Measurements from ENCODE around the gene PFKP.

The PFKP gene

DNA sequence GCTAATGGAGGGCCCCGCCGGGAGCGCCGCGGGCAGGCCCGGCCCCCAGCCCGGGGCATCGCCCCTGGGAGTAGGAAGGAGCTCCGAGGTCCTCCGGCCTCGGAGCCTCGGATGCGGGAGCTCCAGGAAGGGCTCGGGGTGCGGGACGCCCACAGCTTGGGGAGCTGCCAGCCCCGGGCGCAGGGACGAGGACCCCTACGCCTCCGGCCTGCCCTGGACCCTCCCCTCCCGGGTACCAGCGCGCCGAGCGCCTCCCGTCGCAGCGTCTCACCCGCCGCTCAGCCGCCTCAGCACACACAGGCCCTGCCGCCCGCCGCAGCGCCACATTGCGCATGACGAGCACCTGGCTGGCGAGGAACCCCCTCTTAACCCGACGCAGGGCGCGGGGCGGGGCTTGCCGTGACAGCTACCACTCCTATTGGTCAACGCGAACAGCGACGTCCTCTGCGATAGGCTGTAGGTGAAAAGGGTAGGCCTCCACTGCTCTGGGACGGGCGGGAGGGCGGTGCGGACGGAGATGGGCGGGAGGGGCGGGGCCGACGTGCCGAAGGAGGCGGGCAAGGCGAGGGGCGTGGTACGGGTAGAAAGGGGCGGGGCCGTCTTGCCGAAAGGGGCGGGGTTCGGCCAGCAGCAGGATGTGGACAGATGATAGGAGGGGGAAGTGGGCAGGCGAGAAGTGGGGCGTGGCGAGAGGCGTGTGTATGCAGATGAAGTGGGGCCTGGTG, 105.3 kb downstream of the PFKP start, which contains the start of gene PITRM1:
PITRM1 (minus strand) TSS at position 337 of the 725 bp plus-strand sequence; CDS start at position 327, 10 bp downstream.
- peak; percentile 99 for FAIRE-seq
- TF ChIP-seq POLR2AphosphoS5 (IDR thresholded peaks at IDR 0.05; ENCODE audit: low read depth, low read length) (peak; percentile 98), PAX5 (IDR thresholded peaks at IDR 0.05; ENCODE audit: insufficient read depth, low read length, severe bottlenecking) (no peak), SPI1 (IDR thresholded peaks at IDR 0.05; ENCODE audit: low read depth, low read length) (peak; percentile 72), POLR2A (IDR thresholded peaks at IDR 0.05; ENCODE audit: low read depth, low read length) (peak; percentile 98), TAF1 (IDR thresholded peaks at IDR 0.05; ENCODE audit: low read depth, low read length) (peak; percentile 80), POU2F2 (IDR thresholded peaks at IDR 0.05; ENCODE audit: low read depth, low read length) (peak; percentile 85)

DNA sequence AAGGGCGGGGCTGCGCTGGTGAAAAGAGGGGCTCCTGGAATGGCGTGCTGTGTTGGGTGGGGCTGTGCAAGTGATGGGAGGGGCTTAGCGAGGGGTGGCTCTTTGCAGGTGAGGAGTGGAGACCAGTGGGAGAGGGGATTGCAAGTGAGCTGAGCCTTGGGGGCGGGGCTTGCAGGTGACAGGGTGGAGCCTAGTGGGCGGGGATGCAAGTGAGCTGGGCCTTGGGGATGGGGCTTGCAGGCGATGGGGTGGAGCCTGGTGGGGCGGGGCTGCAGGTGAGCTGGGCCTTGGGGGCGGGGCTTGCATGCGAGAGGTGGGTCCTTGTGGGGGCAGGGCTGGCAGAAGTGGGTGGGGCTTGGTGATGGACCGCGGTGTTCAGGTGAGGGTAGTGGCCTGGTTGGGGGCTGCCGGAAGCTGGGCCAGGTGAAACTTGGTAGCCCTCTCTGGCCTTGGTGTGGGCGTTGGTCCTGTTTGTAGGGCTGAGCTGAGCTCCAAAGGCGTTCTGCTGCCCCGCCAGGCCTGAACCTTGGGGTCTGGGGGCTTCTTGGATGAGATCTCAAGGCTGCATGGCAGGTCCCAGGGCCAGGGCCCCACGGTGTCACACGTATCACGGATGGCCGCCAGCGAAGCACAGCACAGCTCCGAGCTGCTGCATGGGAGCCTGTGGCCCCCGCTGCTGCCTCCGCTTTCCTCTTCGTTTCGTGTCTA, 106.0 kb downstream of the PFKP start:
- DNase-seq (ENCODE audit: insufficient read length, low spot score) (peak; percentile 69), FAIRE-seq (no peak)
- no peak for TF ChIP-seq PAX5 (IDR thresholded peaks at IDR 0.05; ENCODE audit: insufficient read depth, low read length, severe bottlenecking)
- TF ChIP-seq SPI1 (IDR thresholded peaks at IDR 0.05; ENCODE audit: low read depth, low read length): no peak
- TF ChIP-seq TAF1 (IDR thresholded peaks at IDR 0.05; ENCODE audit: low read depth, low read length): no peak
- TF ChIP-seq POLR2AphosphoS5 (IDR thresholded peaks at IDR 0.05; ENCODE audit: low read depth, low read length): no peak
- no peak for TF ChIP-seq POU2F2 (IDR thresholded peaks at IDR 0.05; ENCODE audit: low read depth, low read length)
- no peak for TF ChIP-seq POLR2A (IDR thresholded peaks at IDR 0.05; ENCODE audit: low read depth, low read length)

More for the DNA sequence above, 105.3 kb downstream of the PFKP start, which contains the start of gene PITRM1:
- peak; percentile 97 for DNase-seq (ENCODE audit: insufficient read length, low spot score)

DNA sequence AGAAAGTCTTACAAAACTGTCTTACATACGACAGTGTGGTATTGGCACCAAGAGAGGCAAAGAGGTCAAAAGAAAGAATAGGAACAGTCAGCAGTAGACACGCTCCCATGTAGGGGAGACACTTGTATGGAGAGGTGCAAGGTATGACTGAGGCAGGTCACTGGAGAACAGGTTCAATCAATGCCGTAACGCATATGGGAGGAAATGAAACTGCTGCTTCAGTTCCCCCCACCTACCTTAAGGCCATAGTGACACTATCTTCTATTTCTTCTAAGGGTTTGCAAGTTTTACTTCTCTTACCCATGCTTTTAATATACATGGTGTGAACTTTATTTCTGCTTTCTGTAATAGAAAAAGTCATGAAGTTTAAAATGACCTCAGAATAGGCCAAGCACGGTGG, 110.7 kb downstream of the PFKP start:
- DNase-seq (ENCODE audit: insufficient read length, low spot score) (no peak), FAIRE-seq (no peak)
- TF ChIP-seq POLR2A (IDR thresholded peaks at IDR 0.05; ENCODE audit: low read depth, low read length) (no peak), TAF1 (IDR thresholded peaks at IDR 0.05; ENCODE audit: low read depth, low read length) (no peak), POU2F2 (IDR thresholded peaks at IDR 0.05; ENCODE audit: low read depth, low read length) (no peak), PAX5 (IDR thresholded peaks at IDR 0.05; ENCODE audit: insufficient read depth, low read length, severe bottlenecking) (no peak), POLR2AphosphoS5 (IDR thresholded peaks at IDR 0.05; ENCODE audit: low read depth, low read length) (no peak), SPI1 (IDR thresholded peaks at IDR 0.05; ENCODE audit: low read depth, low read length) (peak; percentile 84)

DNA sequence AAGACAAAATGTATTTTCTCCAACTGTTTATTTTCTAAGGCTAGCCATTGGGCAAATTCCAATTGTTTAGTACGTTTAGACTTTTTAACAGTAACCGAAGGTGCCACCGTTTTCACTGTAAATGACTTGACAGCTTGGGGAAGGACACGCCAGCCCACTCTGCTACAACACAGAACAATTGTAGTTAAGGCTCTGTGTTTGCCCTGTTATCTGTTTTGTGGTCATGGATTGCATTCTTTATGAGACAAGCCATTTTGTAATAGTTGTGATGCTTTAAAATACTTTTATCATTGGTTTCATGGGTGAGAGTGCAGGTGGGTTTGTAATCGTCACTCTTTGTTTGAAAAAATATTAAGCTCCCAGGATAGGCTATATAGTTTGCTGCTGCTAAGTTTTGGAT, 111.8 kb downstream of the PFKP start:
- TF ChIP-seq POU2F2 (IDR thresholded peaks at IDR 0.05; ENCODE audit: low read depth, low read length): no peak
- no peak for FAIRE-seq
- no peak for DNase-seq (ENCODE audit: insufficient read length, low spot score)

DNA sequence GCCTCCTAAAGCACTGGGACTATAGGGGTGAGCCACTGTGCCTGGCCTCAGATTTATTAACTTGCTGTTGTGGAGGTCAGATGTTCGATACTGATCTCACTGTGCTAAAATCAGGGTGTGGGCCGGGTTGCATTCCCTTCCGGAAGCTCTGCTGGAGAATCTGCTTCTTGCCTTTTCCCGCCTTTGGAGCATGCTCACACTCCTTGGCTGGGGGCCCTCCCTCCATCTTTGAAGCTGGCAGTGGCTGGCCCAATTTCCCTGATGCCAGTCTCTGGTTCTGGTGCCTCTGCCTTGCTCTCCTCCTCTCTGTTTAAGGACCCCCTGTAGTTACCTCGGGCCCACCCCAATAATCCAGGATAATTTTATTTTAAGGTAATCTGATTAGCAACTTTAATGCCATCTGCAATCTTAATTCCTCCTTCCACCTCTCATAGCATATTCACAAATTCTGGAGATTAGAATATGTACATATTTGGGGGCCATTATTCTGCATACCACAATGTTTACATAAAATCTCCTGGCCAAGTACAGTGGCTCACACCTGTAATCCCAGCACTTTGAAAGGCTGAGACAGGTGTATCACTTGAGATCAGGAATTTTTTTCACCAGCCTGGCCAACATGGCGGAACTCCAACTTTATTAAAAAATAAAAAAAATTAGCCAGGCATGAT, 113.1 kb downstream of the PFKP start:
- DNase-seq (ENCODE audit: insufficient read length, low spot score) (no peak), FAIRE-seq (no peak)
- no peak for TF ChIP-seq PAX5 (IDR thresholded peaks at IDR 0.05; ENCODE audit: insufficient read depth, low read length, severe bottlenecking)
- no peak for TF ChIP-seq SPI1 (IDR thresholded peaks at IDR 0.05; ENCODE audit: low read depth, low read length)
- TF ChIP-seq POLR2A (IDR thresholded peaks at IDR 0.05; ENCODE audit: low read depth, low read length): no peak
- no peak for TF ChIP-seq POLR2AphosphoS5 (IDR thresholded peaks at IDR 0.05; ENCODE audit: low read depth, low read length)
- no peak for TF ChIP-seq POU2F2 (IDR thresholded peaks at IDR 0.05; ENCODE audit: low read depth, low read length)
- TF ChIP-seq TAF1 (IDR thresholded peaks at IDR 0.05; ENCODE audit: low read depth, low read length): no peak

DNA sequence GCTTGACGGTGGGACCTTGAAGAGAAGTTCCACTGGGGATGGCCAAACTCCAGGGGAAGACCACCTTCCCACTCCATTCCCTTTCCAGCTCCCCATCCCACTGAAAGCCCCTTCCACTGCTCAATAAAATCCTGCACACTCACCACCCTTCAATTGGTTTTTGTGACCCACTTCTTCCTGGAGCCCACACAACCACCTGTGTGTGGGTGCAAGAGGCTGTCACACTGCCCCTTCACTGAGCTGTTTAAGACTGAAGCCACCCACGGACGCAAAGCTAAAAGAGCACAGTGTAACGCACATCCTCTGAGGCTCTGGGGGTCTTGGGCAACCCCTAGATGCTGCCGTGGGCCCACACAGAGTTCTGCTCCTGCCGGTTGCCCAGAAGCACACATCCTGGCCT, 118.0 kb downstream of the PFKP start:
- no peak for FAIRE-seq
- no peak for DNase-seq (ENCODE audit: insufficient read length, low spot score)

DNA sequence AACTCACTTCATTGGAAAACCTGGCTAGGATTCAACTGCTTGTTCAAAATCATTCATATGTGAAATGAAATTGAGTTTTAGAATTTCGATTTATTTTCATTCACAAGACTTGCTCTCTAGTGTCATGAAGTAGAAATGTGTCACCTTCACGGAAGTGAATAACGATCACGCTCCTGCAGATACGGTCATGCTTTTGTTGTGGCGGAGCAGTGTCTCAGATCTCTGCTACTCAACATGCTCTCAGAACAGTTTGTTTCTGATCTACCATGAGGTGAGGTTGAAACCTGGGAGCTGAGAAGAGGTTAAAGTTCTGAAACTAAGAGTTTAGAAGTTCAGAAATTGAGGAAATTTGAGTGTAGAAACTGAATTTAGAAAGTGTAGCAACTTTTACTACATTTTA, 119.0 kb downstream of the PFKP start:
- no peak for TF ChIP-seq POLR2AphosphoS5 (IDR thresholded peaks at IDR 0.05; ENCODE audit: low read depth, low read length)
- TF ChIP-seq POU2F2 (IDR thresholded peaks at IDR 0.05; ENCODE audit: low read depth, low read length): no peak
- TF ChIP-seq TAF1 (IDR thresholded peaks at IDR 0.05; ENCODE audit: low read depth, low read length): no peak
- no peak for TF ChIP-seq SPI1 (IDR thresholded peaks at IDR 0.05; ENCODE audit: low read depth, low read length)
- DNase-seq (ENCODE audit: insufficient read length, low spot score): no peak
- no peak for FAIRE-seq

More for the DNA sequence above, 118.0 kb downstream of the PFKP start:
- TF ChIP-seq POLR2AphosphoS5 (IDR thresholded peaks at IDR 0.05; ENCODE audit: low read depth, low read length) (no peak), POU2F2 (IDR thresholded peaks at IDR 0.05; ENCODE audit: low read depth, low read length) (no peak), PAX5 (IDR thresholded peaks at IDR 0.05; ENCODE audit: insufficient read depth, low read length, severe bottlenecking) (no peak), SPI1 (IDR thresholded peaks at IDR 0.05; ENCODE audit: low read depth, low read length) (no peak), POLR2A (IDR thresholded peaks at IDR 0.05; ENCODE audit: low read depth, low read length) (no peak), TAF1 (IDR thresholded peaks at IDR 0.05; ENCODE audit: low read depth, low read length) (no peak)

All from GM12891 (cell line).